K562 (cell line): ENCODE results near the gene RPP25. TPM values are rescaled to one million over a fixed set of nuclear protein-coding genes. Genes with fewer than 3 reads are reported as not detected.

Experiments
- EWSR1 ChIP-seq: fragments of 450-650 bp; IDR thresholded peaks from 2 replicates; pipeline ENCODE4 v1.6.1; 2018; ENCODE audit warnings: borderline replicate concordance, mild to moderate bottlenecking, low read depth, moderate library complexity; ENCODE audit not compliant: partially characterized antibody
- HDAC8 ChIP-seq: fragments of 450-650 bp; IDR thresholded peaks from 2 replicates; pipeline ENCODE4 v1.6.1; 2016; ENCODE audit warnings: mild to moderate bottlenecking, missing genetic modification characterization, moderate library complexity, missing compliant biosample characterization
- NR3C1 ChIP-seq: sonication (generic); formaldehyde crosslinking; IDR thresholded peaks from 2 replicates; pipeline ENCODE4 v1.8.1; 2022; ENCODE audit warnings: missing genetic modification reagents
- POLR2B ChIP-seq: fragments of 450-650 bp; IDR thresholded peaks from 2 replicates; pipeline ENCODE4 v1.6.1; 2018; ENCODE audit warnings: low read depth; ENCODE audit not compliant: partially characterized antibody
- PYGO2 ChIP-seq: fragments of 450-650 bp; IDR thresholded peaks from 2 replicates; pipeline ENCODE4 v1.6.1; 2016; ENCODE audit warnings: mild to moderate bottlenecking, missing genetic modification characterization, moderate library complexity, missing compliant biosample characterization
- RBM22 ChIP-seq: fragments of 200-400 bp; formaldehyde crosslinking; IDR thresholded peaks from 2 replicates; pipeline ENCODE4 v1.6.1; 2018; ENCODE audit warnings: low read length, low read depth; ENCODE audit not compliant: poor library complexity, severe bottlenecking
- RREB1 ChIP-seq: fragments of 250-450 bp; sonication (Bioruptor Pico); IDR thresholded peaks from 2 replicates; pipeline ENCODE4 v1.4.0; 2020
- STAT5B ChIP-seq: fragments of 250-450 bp; sonication (Bioruptor Pico); IDR thresholded peaks from 2 replicates; pipeline ENCODE4 v1.8.0; 2021; ENCODE audit warnings: mild to moderate bottlenecking, inconsistent platforms
- TAF15 ChIP-seq: fragments of 200-400 bp; formaldehyde crosslinking; IDR thresholded peaks from 2 replicates; pipeline ENCODE4 v1.6.1; 2017; ENCODE audit warnings: mild to moderate bottlenecking, low read depth, low read length, moderate library complexity
- TFE3 ChIP-seq: fragments of 450-650 bp; formaldehyde crosslinking; IDR thresholded peaks from 2 replicates; pipeline ENCODE4 v1.4.0; 2020; ENCODE audit warnings: mild to moderate bottlenecking, mixed read lengths
- ZNF174 ChIP-seq: fragments of 250-450 bp; sonication (Bioruptor Pico); IDR thresholded peaks from 2 replicates; pipeline ENCODE4 v1.4.0; 2020; ENCODE audit warnings: mild to moderate bottlenecking
- ZNF3 ChIP-seq: fragments of 250-450 bp; sonication (Bioruptor Pico); IDR thresholded peaks from 2 replicates; pipeline ENCODE4 v1.5.0; 2021; ENCODE audit warnings: mild to moderate bottlenecking, moderate library complexity
- polyA plus RNA-seq, 8 experiments: library from polyadenylated mRNA; depleted of rRNA in 4 of 8; stranded (reverse) in 5 of 8; unstranded in 3 of 8; fragments of >200 nt; fragmentation: Nextera tagmentation in 2 of 8; fragmentation: Illumina TruSeq in 1 of 8; extraction: Ambion mirVana in 2 of 8; extraction: Trizol in 1 of 8; gene quantifications; 2 replicates each; pipeline versions ENCODE4 v1.2.1 to v1.2.3, GENCODE V29; 2011 to 2014; ENCODE audit warnings: inconsistent platforms in 1 of 8, missing spikeins in 1 of 8
- total RNA-seq, 7 experiments: library from RNA; depleted of rRNA in 6 of 7; stranded (reverse); fragments of >200 nt in 6 of 7; fragmentation: Illumina TruSeq in 2 of 7; extraction: Trizol in 2 of 7; gene quantifications; 2 replicates each; pipeline versions ENCODE4 v1.2.1 to v1.2.3, GENCODE V29; 2011 to 2021; ENCODE audit warnings: low replicate concordance in 1 of 7
- TF ChIP-seq, protein P1 (sequence below): fragments of 450-650 bp; conservative IDR thresholded peaks from 2 replicates; pipeline ENCODE4 v1.6.1; 2016; ENCODE audit warnings: missing genetic modification characterization, low read depth, mild to moderate bottlenecking, control low read depth, missing compliant biosample characterization

The RPP25 gene
- total and polyA plus RNA-seq, 9 of the 15 experiments (the other 6 are each of a cell fraction or from before 2014, with no cell fraction given) = 1.1 to 12.3 (median 5.6) TPM

DNA sequence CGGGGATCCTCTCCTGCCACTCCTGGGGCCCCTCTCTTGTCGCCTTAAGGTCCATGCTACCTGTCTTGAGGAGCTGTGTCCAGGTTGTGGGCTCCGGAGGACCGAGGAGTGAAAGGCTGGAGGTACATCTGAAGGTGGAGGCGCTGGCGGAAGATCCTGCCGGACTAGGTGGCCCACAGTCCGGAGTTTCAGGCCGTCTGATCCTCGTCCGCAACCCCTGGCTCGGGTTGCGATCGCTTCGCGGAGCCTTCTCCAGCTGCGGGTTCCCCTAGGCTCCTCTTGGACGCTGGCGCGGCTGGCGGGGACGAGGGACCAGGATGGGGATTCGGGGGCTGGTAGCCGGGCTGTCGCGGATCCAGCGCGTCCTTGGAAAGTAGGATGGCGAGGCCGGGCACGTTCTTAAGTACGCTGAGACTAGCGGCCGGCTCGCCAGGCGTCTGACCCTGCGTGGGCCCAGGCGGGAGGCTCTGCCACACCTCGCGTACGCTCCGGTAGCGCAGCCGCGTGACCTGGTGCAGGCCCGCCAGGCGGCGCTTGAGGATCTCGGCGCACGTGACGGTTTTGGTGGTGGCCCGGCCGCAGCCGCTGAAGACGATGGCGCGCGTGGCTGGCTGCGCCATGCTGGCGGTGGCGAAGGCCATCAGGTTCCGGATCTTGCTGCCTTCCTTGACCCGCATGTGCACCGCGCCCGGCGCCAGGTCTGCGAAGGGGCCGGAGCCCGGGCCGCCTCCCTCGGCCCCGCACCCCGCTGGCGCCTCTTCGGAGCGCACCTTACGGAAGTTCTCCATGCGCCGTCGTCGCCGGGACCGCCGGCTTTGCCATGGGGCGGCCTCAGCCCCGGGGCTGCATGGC lies 550 bp downstream of the RPP25 start (continued):
- TF ChIP-seq, protein P1, sequence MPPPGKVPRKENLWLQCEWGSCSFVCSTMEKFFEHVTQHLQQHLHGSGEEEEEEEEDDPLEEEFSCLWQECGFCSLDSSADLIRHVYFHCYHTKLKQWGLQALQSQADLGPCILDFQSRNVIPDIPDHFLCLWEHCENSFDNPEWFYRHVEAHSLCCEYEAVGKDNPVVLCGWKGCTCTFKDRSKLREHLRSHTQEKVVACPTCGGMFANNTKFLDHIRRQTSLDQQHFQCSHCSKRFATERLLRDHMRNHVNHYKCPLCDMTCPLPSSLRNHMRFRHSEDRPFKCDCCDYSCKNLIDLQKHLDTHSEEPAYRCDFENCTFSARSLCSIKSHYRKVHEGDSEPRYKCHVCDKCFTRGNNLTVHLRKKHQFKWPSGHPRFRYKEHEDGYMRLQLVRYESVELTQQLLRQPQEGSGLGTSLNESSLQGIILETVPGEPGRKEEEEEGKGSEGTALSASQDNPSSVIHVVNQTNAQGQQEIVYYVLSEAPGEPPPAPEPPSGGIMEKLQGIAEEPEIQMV (tag) = no peak
- no peak for TF ChIP-seq EWSR1
- TF ChIP-seq ZNF174 = no peak
- peak; percentile 79 for TF ChIP-seq RBM22
- peak; percentile 99 for TF ChIP-seq NR3C1 (CRISPR knock-in tag)
- TF ChIP-seq ZNF3 (CRISPR knock-in tag) = no peak
- TF ChIP-seq HDAC8 (tag) = peak; percentile 92
- no peak for TF ChIP-seq RREB1 (CRISPR knock-in tag)
- TF ChIP-seq POLR2B = no peak
- TF ChIP-seq TAF15 = no peak
- no peak for TF ChIP-seq PYGO2 (tag)
- no peak for TF ChIP-seq STAT5B
- TF ChIP-seq TFE3 (CRISPR knock-in tag) = peak; percentile 81
